Limb (tissue), 2 donors: Measurements from ENCODE around the gene ADCY7.
A peak's percentile ranks its signal among the peaks of the same experiment; 100 is the strongest.

Experiments
- DNase-seq, 2 donors: peaks; one replicate each; pipeline ENCODE4 v3.0.0-alpha.2; 2016; ENCODE audit errors: extremely low spot score in 2 of 2

ADCY7 gene

DNA sequence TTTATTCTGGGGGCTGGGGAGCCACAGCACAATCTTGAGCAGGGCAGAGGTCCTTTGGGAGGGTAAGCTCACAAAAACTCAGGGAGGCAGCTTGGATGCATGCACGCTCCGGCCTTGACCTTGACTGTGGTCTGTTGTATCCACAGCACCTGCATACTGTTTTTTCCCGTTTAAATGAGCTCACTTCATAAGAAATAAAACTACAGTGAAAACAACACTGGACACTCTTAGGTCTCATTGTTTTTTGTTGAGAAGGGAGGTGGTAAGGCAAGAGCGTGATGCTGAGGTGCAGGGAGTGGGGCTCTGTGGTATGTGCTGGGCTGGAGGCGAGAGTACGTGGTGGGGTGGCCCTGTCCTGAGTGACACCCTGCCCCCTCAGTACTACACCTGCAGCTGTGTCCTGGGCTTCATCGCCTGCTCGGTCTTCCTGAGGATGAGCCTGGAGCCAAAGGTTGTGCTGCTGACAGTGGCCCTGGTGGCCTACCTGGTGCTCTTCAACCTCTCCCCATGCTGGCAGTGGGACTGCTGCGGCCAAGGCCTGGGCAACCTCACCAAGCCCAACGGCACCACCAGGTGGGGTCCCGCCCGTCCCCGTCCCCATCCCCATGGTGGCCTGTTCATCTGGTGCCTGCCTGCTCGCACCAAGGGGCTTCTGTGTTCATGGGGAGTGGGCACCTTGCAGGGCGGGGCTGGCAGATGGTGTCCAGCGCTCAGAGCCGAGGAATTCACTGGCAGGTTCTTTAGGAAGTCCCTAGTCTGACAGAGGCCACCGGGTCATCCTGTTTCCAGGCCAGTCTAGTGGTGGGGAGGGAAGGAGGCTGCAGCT is 44.2 kb downstream of the ADCY7 start:
- DNase-seq, result peak in 1 of 2 donors; percentile 26

DNA sequence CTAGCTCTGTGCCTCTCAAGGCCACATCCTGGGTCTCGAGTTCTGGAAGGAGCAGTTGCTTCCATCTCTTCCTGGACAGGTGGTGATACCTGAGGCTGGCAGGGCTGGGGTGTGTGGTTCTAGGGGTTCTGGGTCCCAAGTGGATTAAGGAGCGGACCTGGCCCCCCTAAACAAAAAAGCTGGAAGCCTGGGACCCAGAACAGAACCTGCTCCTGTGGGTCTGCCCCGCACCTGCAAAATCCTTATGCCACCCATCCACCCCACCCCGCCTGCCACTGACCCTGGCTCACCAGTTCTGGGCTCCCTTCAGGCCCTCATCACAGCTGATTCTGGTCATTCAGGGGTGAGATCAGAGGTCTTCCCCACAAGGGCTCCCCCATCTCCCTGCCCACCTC is 44.8 kb downstream of the ADCY7 start:
- no peak for DNase-seq

DNA sequence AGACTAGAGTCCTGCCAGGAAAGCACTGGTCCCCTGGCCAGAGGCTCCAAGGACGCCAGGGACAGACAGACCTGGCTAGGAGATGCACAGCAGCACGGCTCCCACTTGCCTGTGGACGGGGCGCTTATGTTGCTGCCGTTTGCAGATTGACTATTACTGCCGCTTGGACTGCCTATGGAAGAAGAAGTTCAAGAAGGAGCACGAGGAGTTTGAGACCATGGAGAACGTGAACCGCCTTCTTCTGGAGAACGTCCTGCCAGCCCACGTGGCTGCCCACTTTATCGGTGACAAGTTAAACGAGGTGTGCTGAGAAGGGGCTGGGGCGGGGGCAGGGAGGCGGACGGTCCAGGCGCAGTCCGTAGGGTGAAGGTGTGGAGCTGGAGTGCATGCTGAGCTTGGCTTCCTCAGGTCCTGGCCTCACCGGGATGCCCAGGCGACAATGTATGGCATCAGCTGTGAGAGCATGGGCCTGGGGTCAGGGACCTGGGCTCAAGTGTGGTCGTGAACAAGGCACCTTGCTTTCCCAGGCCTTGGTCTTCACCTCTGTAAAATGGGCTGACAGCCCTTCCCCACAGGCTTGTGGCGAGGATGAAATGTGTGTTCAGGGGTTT is 45.6 kb downstream of the ADCY7 start:
- DNase-seq, result peak in 1 of 2 donors; percentile 26

DNA sequence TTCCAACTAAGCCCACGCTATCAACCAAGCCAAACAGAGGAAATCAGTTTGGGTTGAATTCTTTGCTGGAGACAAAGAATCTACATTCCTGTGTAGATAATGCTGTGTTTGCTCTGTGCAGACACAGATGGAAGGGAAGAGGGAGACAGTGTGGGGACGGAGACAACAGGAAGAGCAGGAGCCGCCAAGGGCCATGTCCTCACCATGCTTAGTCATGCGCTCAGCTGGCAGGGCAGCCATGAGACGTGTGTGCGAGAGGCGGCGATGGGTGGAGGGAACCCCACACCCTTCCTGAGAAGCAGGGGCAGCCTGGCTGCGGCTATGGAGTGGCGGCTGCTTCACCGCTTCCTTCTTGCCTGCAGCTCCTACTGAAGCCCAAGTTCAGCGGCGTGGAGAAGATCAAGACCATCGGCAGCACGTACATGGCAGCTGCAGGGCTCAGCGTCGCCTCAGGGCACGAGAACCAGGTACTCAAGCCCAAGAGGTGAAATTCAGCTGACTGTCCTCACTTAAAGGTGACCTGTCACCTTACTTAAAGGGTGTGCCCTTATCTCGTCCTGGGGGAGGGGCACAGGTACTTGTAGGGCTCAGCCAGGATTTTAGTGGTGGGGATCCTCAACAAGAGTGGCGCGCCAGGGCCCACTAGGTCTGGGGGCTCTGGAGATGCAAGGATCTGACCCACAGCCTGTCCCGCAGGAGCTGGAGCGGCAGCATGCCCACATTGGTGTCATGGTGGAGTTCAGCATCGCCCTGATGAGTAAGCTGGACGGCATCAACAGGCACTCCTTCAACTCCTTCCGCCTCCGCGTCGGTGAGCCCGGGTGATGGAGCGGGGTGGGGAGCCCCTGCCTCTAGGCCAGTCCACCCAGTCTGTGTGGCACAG is 47.5 kb downstream of the ADCY7 start:
- DNase-seq, result peak in 1 of 2 donors; percentile 27

DNA sequence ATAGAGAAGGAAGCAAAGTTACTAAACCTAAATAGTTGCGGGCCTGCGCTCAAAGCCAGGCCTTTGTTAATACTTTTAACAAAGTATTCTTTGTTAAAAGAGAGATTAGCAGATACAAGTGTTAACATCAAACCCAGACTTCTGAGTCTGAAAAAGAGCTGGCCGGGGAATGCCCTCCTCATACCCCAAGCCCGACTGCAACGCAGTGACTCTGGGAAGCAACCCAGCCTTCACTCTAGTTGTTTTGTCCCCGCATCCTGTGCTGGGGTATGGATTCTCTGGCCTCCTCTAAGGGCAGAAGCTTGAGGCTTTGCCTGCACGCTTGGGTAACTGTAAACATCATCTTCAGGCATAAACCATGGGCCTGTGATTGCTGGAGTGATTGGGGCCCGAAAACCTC is 48.3 kb downstream of the ADCY7 start:
- no peak for DNase-seq

DNA sequence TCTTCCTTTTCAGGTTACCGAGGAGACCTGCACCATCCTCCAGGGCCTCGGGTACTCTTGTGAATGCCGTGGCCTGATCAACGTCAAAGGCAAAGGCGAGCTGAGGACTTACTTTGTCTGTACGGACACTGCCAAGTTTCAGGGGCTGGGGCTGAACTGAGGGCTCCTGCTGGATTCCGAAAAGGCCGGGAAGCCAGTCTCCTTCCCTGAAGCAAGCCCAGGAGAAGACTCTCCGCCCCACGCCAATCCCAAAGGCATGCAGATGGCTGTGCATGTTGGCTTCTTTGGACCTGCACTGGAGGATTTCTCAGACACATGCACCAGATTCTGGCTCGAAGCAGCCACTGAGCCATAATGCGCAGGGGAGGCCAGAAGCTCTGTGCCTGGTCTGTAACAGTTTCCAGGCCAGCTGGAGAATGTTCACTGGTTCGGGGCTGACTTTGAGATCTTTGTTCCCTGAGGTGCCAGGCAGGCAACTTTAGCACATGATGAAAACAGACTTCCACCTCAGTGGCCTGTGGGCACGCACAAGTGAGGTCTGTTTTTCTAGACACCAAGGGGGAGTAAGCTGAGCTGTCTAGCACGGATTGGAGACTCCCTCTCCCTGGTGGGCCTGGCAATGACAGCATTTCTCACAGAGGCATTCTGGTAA is 49.1 kb downstream of the ADCY7 start:
- DNase-seq, result peak in 1 of 2 donors; percentile 31

DNA sequence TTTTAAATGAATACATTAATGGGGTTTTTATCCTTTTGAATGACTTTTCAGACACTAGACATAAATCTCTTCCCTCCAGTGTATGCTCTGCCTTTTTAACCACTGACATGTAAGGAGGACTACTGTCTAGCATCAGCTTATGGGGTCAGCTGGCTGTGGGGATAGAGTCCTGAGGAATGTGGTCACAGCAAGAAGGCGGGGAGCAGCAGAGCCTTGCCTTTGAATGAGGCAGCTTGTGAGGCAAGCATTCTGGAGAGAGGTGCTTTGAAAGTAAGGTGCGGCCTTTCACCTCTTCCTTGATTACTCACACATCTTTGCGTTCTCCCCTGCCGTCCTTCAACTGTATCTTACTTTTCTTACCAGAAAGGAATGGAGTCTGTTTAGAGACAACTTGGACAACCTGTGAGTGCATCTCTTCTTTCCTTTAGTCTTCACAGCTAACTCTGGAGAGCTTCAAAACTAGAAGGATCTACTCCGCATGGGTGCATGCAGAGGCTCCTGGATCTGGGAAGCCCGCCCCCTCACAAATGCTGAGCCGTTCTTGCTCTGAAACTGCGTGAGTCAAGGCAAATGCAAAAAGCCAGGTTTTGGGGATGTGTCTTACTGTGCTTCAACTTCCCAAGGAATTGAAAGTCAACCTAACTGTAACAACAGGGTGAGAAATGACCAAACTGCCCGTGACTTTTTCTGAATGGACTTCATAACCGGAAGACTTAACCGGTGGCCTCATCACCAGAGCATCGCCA is 49.9 kb downstream of the ADCY7 start:
- no peak for DNase-seq

DNA sequence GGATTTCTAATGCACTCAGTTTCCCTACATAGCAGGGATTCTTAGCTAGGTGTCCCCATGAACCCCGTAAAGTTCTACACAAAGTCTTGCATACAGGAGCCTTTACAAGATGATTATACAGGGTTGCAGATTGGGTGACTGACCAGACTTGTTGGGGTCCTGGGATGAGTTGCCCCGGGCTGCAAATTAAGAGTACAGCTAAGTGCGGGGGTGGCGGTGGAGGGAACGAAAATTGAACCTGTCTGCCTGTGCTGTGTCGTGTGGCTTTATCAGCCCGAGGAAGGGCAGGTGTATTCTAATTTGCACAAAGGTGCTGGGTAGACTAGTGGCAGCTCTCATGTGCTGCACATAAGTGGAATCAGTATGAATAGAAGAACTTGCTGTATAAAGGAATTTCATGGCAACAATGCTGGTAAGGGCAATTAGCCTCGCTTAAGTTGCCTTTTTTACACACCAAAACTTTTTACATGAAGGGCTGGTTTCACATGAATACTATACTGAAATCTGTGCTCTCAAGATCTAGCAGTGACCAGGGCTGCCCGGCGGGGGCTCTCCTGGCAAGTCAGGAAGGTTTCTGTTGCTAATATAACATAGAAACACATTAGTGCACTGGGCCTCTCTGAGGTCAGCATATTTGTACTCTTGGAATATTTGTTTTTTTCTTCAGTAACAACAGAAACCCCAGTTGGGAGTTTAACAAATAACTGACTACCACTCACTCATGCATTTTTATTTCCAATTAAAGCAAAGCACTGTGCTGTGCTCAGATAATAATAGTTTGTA is 50.7 kb downstream of the ADCY7 start:
- DNase-seq, result no peak

DNA sequence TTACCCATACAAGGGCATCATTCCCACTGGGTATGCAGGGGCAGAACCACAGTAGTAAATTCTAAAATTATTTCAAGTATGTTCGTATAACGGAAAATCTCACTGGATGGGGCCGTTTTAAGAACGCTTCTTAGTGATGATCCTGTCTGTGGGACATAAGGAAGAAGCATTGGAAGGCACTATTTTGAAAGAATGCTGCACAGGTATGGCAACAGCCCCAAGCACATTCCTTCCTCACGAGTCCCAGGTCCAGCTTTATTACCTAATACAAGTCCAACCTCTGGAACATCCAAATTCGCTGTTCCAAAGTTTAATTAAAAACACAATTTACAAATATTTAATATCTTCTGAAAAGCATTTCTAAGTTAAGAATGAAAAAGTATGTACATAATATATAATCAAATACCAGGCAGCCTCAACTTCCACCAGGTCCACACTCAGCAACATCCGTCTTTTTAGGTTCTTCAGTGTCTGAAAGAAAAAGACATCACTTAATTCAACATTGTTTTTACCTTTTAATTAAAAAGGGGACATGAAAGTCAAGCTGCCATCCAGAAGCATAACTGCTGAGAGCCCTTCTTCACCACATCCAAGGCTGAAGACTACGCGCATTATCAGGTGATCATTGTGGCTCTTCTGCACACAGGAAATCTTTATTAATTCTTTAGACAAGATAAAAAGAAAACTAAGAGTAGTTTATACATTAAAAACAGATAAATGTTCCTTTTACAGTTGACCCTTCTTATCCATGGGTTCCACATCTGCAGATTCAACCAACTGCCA is 52.6 kb downstream of the ADCY7 start:
- no peak for DNase-seq

DNA sequence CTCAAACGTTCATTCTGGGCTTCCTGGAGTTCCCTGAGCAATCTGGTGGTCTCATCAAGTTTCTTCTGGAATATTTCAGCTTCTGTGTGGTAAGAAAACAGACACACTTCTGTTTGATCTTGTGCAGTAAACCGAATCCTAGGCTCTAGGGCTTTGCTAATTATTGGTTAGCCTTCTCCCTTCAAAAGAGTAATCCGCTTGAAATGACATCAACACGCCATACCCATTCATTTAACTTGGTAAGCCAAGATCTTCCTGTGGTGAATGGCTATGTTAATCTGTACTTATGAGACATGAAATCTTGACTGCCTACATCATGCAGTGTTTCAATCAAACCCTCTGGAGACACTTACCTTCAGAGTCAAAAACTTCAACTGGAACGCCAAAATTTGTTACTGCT is 54.0 kb downstream of the ADCY7 start:
- DNase-seq, result no peak

DNA sequence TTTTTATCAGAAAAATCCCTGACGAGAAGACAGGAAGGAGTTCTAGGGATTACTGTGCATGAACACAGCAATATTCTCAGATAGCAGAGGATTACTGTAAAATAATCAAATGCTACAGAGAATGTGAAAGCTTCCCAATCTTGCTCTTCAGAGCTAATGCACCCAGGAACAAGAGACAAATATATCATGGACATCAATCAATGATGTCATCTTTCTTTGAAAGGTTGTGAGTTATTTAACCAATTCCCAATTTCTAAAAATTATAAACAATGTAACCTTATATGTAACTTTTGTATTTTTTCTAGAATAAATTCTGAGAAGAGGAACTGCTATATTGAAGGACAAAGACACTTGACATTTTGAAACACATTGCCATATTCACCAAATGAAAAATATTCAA is 56.0 kb downstream of the ADCY7 start:
- no peak for DNase-seq

DNA sequence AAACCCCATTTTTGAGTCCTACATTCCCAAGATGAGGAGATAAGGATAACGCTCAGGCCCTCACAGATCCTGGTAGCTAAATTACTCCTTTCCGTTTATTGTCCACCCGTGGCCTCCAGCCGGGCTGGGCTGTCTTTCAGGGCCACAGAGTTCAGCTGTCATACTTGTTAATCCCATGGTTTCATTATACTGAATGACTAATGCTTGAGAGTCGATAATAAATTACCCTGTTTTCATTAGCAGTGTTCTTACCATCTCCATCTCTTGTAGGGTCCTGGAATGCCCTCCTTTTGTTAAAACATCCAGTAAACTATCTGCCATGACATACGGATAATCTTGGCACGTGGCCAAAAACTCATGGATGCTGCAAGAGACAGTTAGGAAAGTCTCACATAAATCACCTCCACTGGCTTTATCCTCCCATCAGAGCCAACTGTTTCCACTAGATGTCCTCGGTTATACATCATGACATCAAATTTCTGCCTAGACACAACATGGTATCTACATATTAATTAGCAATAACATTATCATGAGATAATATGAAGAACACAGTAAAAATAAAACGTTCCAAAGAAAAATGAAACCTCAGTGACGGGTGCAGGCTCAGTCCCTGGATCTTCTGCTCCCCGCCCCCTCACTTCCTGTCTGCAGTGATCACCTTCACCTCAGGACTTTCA is 57.1 kb downstream of the ADCY7 start:
- DNase-seq, result peak in 1 of 2 donors; percentile 30

DNA sequence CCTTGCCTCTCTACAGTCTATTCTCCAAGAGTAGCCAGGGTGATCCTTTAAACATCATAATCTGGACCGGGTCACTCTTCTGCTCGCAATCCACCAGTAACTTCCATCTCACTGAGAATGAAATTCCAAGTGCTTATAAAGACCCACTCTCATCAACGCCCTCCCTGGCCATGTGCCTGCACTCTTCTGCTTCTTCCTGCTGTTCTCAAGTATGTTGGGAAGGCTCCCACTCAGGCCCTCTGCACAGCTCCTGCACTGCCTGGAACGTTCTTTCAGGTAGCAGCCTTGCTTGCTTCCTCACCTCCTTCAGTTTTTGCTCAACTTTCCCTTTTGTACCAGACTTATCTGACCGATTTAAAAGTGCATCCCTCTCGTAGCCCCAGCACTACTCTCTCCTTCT is 58.0 kb downstream of the ADCY7 start:
- DNase-seq, result no peak

DNA sequence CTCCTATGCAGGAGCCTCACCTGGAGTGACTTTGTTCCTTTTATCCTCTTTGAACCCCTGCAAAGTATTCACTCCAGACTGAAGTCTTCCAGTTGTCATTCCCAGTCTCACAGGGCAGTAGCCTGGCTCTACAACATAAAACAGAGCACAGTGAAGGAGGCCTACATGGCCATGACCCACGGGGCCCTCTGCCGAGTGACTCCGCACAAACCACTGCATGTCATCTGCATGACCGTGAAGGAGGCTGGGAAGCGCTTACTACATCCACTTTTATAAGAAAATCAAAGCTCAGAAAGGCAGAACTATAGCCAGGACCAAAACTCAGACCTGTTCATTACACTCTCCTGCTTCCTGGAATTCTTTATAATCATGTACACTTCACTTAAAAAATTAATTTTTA is 59.9 kb downstream of the ADCY7 start:
- no peak for DNase-seq

DNA sequence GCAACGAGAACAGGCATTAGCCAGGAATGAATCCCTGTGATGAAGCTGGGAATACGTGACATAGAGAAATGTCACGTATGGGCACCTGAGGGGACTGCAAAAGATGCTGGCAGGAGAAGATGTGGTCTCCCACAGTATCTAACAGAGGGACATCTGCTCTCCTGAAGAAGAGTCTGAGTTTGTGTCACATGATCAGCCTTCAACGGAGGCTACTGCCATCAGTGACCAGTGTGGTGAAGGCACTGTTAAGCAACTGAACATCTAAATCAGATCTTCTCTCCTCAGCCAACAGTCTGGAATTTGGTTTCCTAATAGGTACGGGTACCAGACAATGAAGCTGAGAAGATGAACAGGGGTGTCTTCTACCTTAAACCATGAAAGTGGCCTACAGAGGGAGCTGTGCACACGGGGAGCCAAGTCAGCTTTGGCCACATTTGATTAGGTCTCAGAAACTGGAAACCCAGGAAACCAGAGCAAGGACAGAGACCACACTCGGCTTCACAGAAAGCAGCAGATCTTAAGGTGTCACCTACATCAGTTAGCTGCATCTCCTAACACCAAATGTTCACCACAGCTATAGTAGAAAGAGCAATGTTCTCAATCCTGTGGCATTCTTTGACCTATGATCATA is 60.6 kb downstream of the ADCY7 start:
- DNase-seq, result no peak

DNA sequence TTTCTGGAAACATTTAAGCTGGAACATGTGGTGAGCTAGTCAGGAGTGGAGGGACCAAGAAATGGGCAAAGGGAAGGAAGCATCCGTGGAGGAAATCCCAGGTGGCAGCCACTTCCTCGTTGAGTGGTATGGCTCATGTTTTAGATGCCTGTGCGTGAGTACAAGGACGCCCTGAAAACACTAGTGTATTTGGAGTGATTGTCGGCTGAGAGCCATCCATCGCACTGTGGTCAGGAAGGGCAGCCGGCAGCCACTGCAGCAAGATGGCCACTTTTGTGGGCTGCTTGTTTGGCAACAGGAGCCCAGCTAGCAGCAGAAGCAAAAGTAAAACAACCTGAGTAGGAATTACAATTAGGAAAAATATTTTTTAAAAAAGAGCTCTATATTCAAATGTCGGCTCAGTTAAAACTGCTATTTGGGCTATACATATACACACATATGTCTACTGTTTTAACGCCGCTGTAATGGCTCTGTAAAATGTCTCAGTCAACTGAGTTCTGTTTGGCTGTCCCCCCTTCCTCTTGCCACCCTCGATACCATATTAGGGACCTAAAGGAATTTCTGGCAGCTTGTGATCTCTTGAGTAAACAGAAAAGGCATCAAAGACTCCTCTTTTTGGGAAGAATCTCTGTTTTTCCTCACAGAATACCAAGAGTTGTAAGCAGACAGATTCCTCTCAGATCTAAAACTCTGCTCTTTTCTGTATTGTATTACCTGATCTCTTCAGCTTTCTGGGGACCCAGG is 63.3 kb downstream of the ADCY7 start:
- DNase-seq, result no peak

DNA sequence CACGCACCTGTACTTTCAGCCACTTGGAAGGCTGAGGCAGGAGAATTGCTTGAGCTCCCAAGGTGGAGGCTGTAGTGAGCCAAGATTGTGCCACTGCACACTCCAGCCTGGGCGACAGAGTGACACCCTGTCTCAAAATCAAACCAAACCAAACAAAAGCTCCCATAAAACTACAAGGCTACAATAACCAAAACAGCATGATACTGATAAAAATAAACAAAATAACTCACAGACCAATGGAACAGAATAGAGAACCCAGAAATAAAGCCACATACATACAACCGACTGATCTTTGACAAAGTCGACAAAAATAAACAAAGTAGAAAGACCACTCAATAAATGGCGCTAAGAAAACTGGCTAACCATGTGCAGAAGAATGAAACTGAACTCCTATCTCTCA is 65.2 kb downstream of the ADCY7 start:
- DNase-seq, result no peak

DNA sequence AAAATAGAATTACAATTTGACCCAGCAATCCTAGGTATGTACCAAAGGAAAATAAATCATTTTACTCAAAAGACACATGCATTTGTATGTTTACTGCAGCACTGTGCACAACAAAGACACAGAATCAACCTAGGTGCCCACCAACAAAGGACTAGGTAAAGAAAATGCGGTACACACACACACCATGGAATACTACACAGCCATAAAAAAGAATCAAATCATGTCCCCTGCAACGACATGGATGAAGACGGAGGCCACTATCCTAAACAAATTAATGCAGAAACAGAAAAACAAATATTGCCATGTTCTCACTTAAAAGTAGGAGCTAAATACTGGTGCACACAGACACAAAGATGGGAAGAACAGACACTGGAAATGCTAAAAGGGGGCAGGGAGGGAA is 66.2 kb downstream of the ADCY7 start:
- no peak for DNase-seq
